HCT116 (cell line): Measurements from ENCODE around the gene SYNGR3. TPM values are rescaled to one million over a fixed set of nuclear protein-coding genes. Genes with fewer than 3 reads are reported as not detected.

Experiments
- ATAC-seq: fragments of 200-7000 bp; cut with Tn5 transposase; 2 replicates; pipeline ENCODE4 v1.9.1; 2020; ENCODE audit warnings: mild to moderate bottlenecking, moderate library complexity
- BruUV-seq: library from RNA; stranded (reverse); fragments of 400-500 nt; replicated peaks from 2 replicates; lab custom pipeline; 2021; lab: Mats Ljungman, UMichigan
- CTCF ChIA-PET: fragments of 300-600 bp; sonication (Branson Sonifier 250); formaldehyde crosslinking; loops from one replicate; lab custom pipeline; 2021; ENCODE audit warnings: antibody characterized with exemption; lab: Charles Lee
- POLR2A ChIA-PET: fragments of 300-600, 350-600 bp; sonication (Branson Sonifier 250); formaldehyde crosslinking; loops from one replicate; lab custom pipeline; 2021; ENCODE audit warnings: antibody characterized with exemption; lab: Charles Lee
- RAD21 ChIA-PET, 2 experiments: fragments of 300-600 bp; sonication (Branson Sonifier 250); formaldehyde crosslinking; loops; one replicate each; lab custom pipeline; 2023; ENCODE audit warnings: low total read pairs in 2 of 2; ENCODE audit not compliant: uncharacterized antibody in 2 of 2, unreplicated experiment in 2 of 2, low non-redundant PET in 1 of 2; lab: Charles Lee
- DNase-seq: peaks from one replicate; pipeline ENCODE4 v3.0.0-alpha.2; 2010; ENCODE audit warnings: low read depth, low spot score
- H2AFZ ChIP-seq: fragments of 200-600 bp; shearing (Covaris generic), sonication (generic); 2 replicates; pipeline ENCODE4 v1.6.1; 2017; ENCODE audit warnings: low read depth, mixed run types, mixed read lengths, antibody characterized with exemption, low read length; ENCODE audit not compliant: poor library complexity, severe bottlenecking
- H3K27ac ChIP-seq: 2 replicates; pipeline ENCODE4 v1.5.1; 2012; ENCODE audit warnings: low read depth, low read length
- H3K27me3 ChIP-seq: fragments of 200-600 bp; sonication (generic); 2 replicates; pipeline ENCODE4 v1.6.1; 2016; ENCODE audit warnings: mixed run types, low read length, mixed read lengths; ENCODE audit not compliant: insufficient read depth
- H3K36me3 ChIP-seq, 2 experiments: fragments of 200-500 bp in 1 of 2; fragments of 200-600 bp in 1 of 2; sonication (Bioruptor generic) in 1 of 2; sonication (generic) in 1 of 2; 2 replicates each; pipeline versions ENCODE4 v1.5.1 to v1.6.1; 2014 to 2016; ENCODE audit warnings: low read length in 2 of 2, inconsistent platforms in 1 of 2, mixed read lengths in 1 of 2, mixed run types in 1 of 2; ENCODE audit not compliant: insufficient read depth in 2 of 2, control insufficient read depth in 1 of 2
- H3K4me1 ChIP-seq, 2 experiments: fragments of 200-600 bp in 1 of 2; sonication (generic) in 1 of 2; 2 replicates each; pipeline versions ENCODE4 v1.5.1 to v1.6.1; 2012 to 2017; ENCODE audit warnings: low read length in 2 of 2, inconsistent platforms in 1 of 2, mild to moderate bottlenecking in 1 of 2, mixed read lengths in 1 of 2, mixed run types in 1 of 2, moderate library complexity in 1 of 2; ENCODE audit not compliant: insufficient read depth in 2 of 2, control insufficient read depth in 1 of 2
- H3K4me2 ChIP-seq: fragments of 200-600 bp; sonication (generic); 2 replicates; pipeline ENCODE4 v1.6.1; 2017; ENCODE audit warnings: mixed run types, low read length, mixed read lengths
- H3K4me3 ChIP-seq, 2 experiments: fragments of 200-600 bp in 1 of 2; sonication (generic) in 1 of 2; replicated peaks in 1 of 2; 2 replicates each; pipeline ENCODE4 v1.5.1; 2011 to 2016; ENCODE audit warnings: low read length in 2 of 2, control low read depth in 1 of 2, low read depth in 1 of 2, mild to moderate bottlenecking in 1 of 2, mixed read lengths in 1 of 2, mixed run types in 1 of 2
- H3K79me2 ChIP-seq: fragments of 200-600 bp; sonication (generic); 2 replicates; pipeline ENCODE4 v1.6.1; 2017; ENCODE audit warnings: mild to moderate bottlenecking, mixed run types, low read length, moderate library complexity, mixed read lengths; ENCODE audit not compliant: insufficient read depth
- H3K9ac ChIP-seq: fragments of 200-600 bp; sonication (generic); 2 replicates; pipeline ENCODE4 v1.6.1; 2016; ENCODE audit warnings: low read length, mixed read lengths
- H3K9me2 ChIP-seq: fragments of 200-600 bp; sonication (generic), shearing (Covaris generic); 2 replicates; pipeline ENCODE4 v1.6.1; 2017; ENCODE audit warnings: mixed run types, mild to moderate bottlenecking, moderate library complexity; ENCODE audit not compliant: insufficient read depth
- H3K9me3 ChIP-seq, 2 experiments: fragments of 200-500 bp in 1 of 2; fragments of 200-600 bp in 1 of 2; sonication (Bioruptor generic) in 1 of 2; sonication (generic) in 1 of 2; 2 replicates each; pipeline ENCODE4 v1.6.1; 2014 to 2017; ENCODE audit warnings: low read length in 2 of 2, mixed read lengths in 2 of 2, inconsistent platforms in 1 of 2, low read depth in 1 of 2, mild to moderate bottlenecking in 1 of 2, mixed run types in 1 of 2, moderate library complexity in 1 of 2; ENCODE audit not compliant: control insufficient read depth in 1 of 2, insufficient read depth in 1 of 2
- H4K20me1 ChIP-seq: fragments of 200-600 bp; sonication (generic), shearing (Covaris generic); 2 replicates; pipeline ENCODE4 v1.6.1; 2017; ENCODE audit warnings: mixed run types, mild to moderate bottlenecking, moderate library complexity; ENCODE audit not compliant: insufficient read depth
- EZH2phosphoT487 ChIP-seq: fragments of 200-600 bp; IDR thresholded peaks from 2 replicates; pipeline ENCODE4 v1.6.1; 2018; ENCODE audit warnings: antibody characterized with exemption, borderline replicate concordance
- POLR2A ChIP-seq: IDR thresholded peaks from 2 replicates; pipeline ENCODE4 v1.7.0; 2011; ENCODE audit warnings: borderline replicate concordance; ENCODE audit not compliant: insufficient read depth, insufficient read length; ENCODE audit errors: extremely low read depth
- POLR2AphosphoS5 ChIP-seq: IDR thresholded peaks from 2 replicates; pipeline ENCODE4 v1.6.1; 2011; ENCODE audit warnings: mild to moderate bottlenecking, low read depth, low read length, moderate library complexity
- ZBTB33 ChIP-seq: IDR thresholded peaks from 2 replicates; pipeline ENCODE4 v1.6.1; 2011; ENCODE audit warnings: mild to moderate bottlenecking, low read length, moderate library complexity; ENCODE audit not compliant: insufficient replicate concordance; ENCODE audit errors: extremely low read depth
- intact Hi-C: fragments of 100-400 bp; cut with micrococcal nuclease; formaldehyde crosslinking; loops from 2 replicates; pipeline ENCODE4 v1.10.0; 2022
- total RNA-seq: library from RNA; stranded (reverse); gene quantifications from one replicate; pipeline ENCODE4 v1.2.1, GENCODE V29; 2021; ENCODE audit not compliant: unreplicated experiment
- TF ChIP-seq, protein P1 (sequence below): IDR thresholded peaks from 2 replicates; pipeline ENCODE4 v1.6.1; 2012

The SYNGR3 gene
- total RNA-seq, 1 experiment from 2014 or later: 11.5 TPM

- H3K27me3 ChIP-seq: no peaks in the 10 kb centered on the region
- H3K9ac ChIP-seq: peak overlapping the region; percentile 84
- no peaks in the 10 kb centered on the region for H3K9me2 ChIP-seq
- POLR2A ChIA-PET: interaction anchor here (1.5 to 12.5 kb wide), 4 partner anchors 10 to 175 kb away, joined by 5 to 104 read pairs (median 10); partner anchors contain the start of genes NDUFB10, RNF151, RPS2 and TRAF7
- no peaks in the 10 kb centered on the region for H4K20me1 ChIP-seq
- H2AFZ ChIP-seq: no peak overlapping the region
- H3K4me3 ChIP-seq: peak overlapping the region; percentile 60 to 65
- peak overlapping the region; percentile 97 for H3K4me2 ChIP-seq
- intact Hi-C loops: no loop called here
- no TSS peak for BruUV-seq
- RAD21 ChIA-PET: no interaction called here
- peak; percentile 18; the same call in 1 of the 2 replicates for TF ChIP-seq POLR2AphosphoS5
- TF ChIP-seq, protein P1, sequence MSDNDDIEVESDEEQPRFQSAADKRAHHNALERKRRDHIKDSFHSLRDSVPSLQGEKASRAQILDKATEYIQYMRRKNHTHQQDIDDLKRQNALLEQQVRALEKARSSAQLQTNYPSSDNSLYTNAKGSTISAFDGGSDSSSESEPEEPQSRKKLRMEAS: no peak
- TF ChIP-seq EZH2phosphoT487: no peak
- TF ChIP-seq, all 23 proteins: peak for 1
- ATAC-seq: peak; percentile 5
- H3K27ac ChIP-seq: peak overlapping the region; percentile 88
- peaks cover 0 to 27% of the 10 kb centered on the region in 2 experiments; a peak in 2 of 4 replicates for H3K36me3 ChIP-seq
- DNase-seq: no peak
- peaks cover 10% of the 10 kb centered on the region for H3K79me2 ChIP-seq
- no peaks in the 10 kb centered on the region for H3K9me3 ChIP-seq
- CTCF ChIA-PET: interaction anchor here (1.7 kb wide), 1 partner anchor 160 kb away, joined by 8 read pairs; no protein-coding TSS in a partner anchor
- peaks cover 43 to 69% of the 10 kb centered on the region in 2 experiments for H3K4me1 ChIP-seq
These were observed 9.6 kb upstream of the SYNGR3 start for GRCh38 chr16:1980030-1980769.

DNA sequence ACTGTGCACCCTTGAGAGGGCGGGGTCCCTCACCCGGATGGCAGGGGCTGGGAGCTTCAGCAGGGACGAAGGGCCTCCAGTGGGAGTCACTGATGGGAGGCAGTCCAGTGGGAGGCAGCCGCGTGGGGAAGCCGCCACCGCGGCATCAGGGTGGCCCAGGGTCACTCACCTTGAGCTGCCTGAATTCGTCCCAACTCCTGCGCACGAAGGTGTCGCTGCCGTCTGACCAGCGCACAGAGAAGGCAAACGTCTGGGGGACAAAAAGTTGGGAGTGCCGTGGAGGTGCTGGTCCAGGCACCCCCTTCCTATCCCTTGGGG, 9.0 kb upstream of the SYNGR3 start:
- intact Hi-C loops: no loop called here
- Histone ChIP-seq H3K4me2 (peak overlapping the region; percentile 97), H4K20me1 (no peaks in the 10 kb centered on the region), H3K4me3 (peak overlapping the region; percentile 60 to 65), H3K9me3 (no peaks in the 10 kb centered on the region), H3K27ac (peak overlapping the region; percentile 88; the same call in 1 of the 2 replicates), H2AFZ (no peak overlapping the region), H3K79me2 (peaks cover 15% of the 10 kb centered on the region), H3K27me3 (no peaks in the 10 kb centered on the region), H3K9ac (peak overlapping the region; percentile 84), H3K4me1 (peaks cover 49 to 74% of the 10 kb centered on the region in 2 experiments), H3K36me3 (peaks cover 1 to 22% of the 10 kb centered on the region in 2 experiments; a peak in 2 of 4 replicates), H3K9me2 (no peaks in the 10 kb centered on the region)
- BruUV-seq: no TSS peak
- ChIA-PET CTCF (no interaction called here), RAD21 (no interaction called here), POLR2A (interaction anchor here (2.0 to 12.5 kb wide), 3 partner anchors 15 to 174 kb away, joined by 5 to 104 read pairs (median 14); partner anchors contain the start of genes NDUFB10, RNF151, RPS2 and TRAF7)
- DNase-seq (no peak), ATAC-seq (no peak)
- TF ChIP-seq POLR2AphosphoS5 (no peak), POLR2A (peak; percentile 13), ZBTB33 (no peak)
